Heart left ventricle (tissue), 13 donors: Measurements from ENCODE around the gene FGA.

Source experiments
- CTCF ChIP-seq, 12 donors: fragments of 200-600 bp; sonication (generic) in 4 of 12; IDR thresholded peaks; one replicate each; pipeline versions ENCODE4 v1.5.0 to v1.8.0; 2018 to 2022; ENCODE audit warnings: antibody characterized with exemption in 12 of 12, mild to moderate bottlenecking in 5 of 12
- POLR2A ChIP-seq, 2 donors: fragments of 450-650 bp; IDR thresholded peaks; one replicate each; pipeline ENCODE4 v1.6.1; 2017; ENCODE audit warnings: antibody characterized with exemption in 2 of 2, mild to moderate bottlenecking in 2 of 2, moderate library complexity in 2 of 2
- donor health status: ischemic (EF 13 %, LVEDD 7.1; RV severe dilation, severe dysfunction).
- donor health status: DM: no; HTN: yes; CAD: no.
- donor health status: DM: no; HTN: no; CAD: no.
- donor health status: ischemic (EF 25% LVEDD 6.9; RV normal size, moderate dysfunction).
- donor health status: ischemic (EF 25% LVEDD 5.7; RV mildly dilated, moderate dysfunction).
- donor health status: ischemic (EF 35%, LVEDD 5.7; RV mildly dilated, moderate dysfunction).
- donor health status: nonischemic (EF 11% LVEDD 7.7; RV severe dilation, severe dysfunction).
- donor health status: DM: yes; HTN: yes; CAD: no.
- donor health status: PGD.
- donor health status: ischemic (EF 29% LVEDD 5.4; RV normal size, mild dysfunction).
- donor health status: nonischemic (EF 23%, LVEDD 6.1; RV moderate dilation, normal function).

- TF ChIP-seq CTCF (IDR thresholded peaks at IDR 0.05) (no peak), POLR2A (IDR thresholded peaks at IDR 0.05) (no peak)
Measured at GRCh38 chr4:154603033-154603943, 12.7 kb upstream of the FGA start.
